CD14-positive monocyte (primary cell): Measurements from ENCODE around the gene PLD6. TPM values are rescaled to one million over a fixed set of nuclear protein-coding genes. Genes with fewer than 3 reads are reported as not detected.

ENCODE experiments used
- DNase-seq, 3 donors: peaks; one replicate each; pipeline ENCODE4 v3.0.0-alpha.2; 2011 to 2022
- H2AFZ ChIP-seq: 2 replicates; pipeline ENCODE4 v1.6.0; 2012; ENCODE audit warnings: mild to moderate bottlenecking, low read depth, low read length, inconsistent platforms; ENCODE audit not compliant: insufficient read depth, poor library complexity, severe bottlenecking
- H3K27ac ChIP-seq, 2 donors: 1 replicate in 1 of 2; 2 replicates in 1 of 2; pipeline ENCODE4 v1.5.1; 2012 to 2013; ENCODE audit warnings: low read length in 2 of 2, control low read depth in 1 of 2, inconsistent platforms in 1 of 2, low read depth in 1 of 2, mild to moderate bottlenecking in 1 of 2
- H3K27me3 ChIP-seq, 2 donors: one replicate each; pipeline versions ENCODE4 v1.6.0 to v1.6.1; 2011 to 2013; ENCODE audit warnings: low read length in 2 of 2; ENCODE audit not compliant: control insufficient read depth in 2 of 2, insufficient read depth in 2 of 2
- H3K36me3 ChIP-seq, 2 donors: replicated peaks in 1 of 2; 1 replicate in 1 of 2; 2 replicates in 1 of 2; pipeline versions ENCODE4 v1.5.1 to v1.6.1; 2012 to 2013; ENCODE audit warnings: low read length in 2 of 2, control low read depth in 1 of 2, inconsistent platforms in 1 of 2, mild to moderate bottlenecking in 1 of 2; ENCODE audit not compliant: insufficient read depth in 2 of 2, control insufficient read depth in 1 of 2
- H3K4me1 ChIP-seq, 2 donors: 1 replicate in 1 of 2; 2 replicates in 1 of 2; pipeline versions ENCODE4 v1.5.1 to v1.6.1; 2012 to 2013; ENCODE audit warnings: low read length in 2 of 2, control low read depth in 1 of 2, inconsistent platforms in 1 of 2, mild to moderate bottlenecking in 1 of 2, moderate library complexity in 1 of 2; ENCODE audit not compliant: insufficient read depth in 2 of 2, control insufficient read depth in 1 of 2
- H3K4me2 ChIP-seq: replicated peaks from 2 replicates; pipeline ENCODE3; 2012; ENCODE audit warnings: low read length, moderate library complexity, mild to moderate bottlenecking; ENCODE audit not compliant: poor library complexity, severe bottlenecking; ENCODE audit errors: extremely low read depth
- H3K4me3 ChIP-seq, 3 experiments: fragments of 200-600 bp in 1 of 3; sonication (generic) in 1 of 3; replicated peaks in 1 of 3; 1 replicate in 2 of 3; 2 replicates in 1 of 3; pipeline ENCODE4 v1.5.1; 2011 to 2013; ENCODE audit warnings: low read length in 3 of 3, mild to moderate bottlenecking in 3 of 3, control low read depth in 2 of 3, low read depth in 2 of 3, inconsistent platforms in 1 of 3, moderate library complexity in 1 of 3
- H3K79me2 ChIP-seq: 2 replicates; pipeline ENCODE4 v1.6.0; 2012; ENCODE audit warnings: mild to moderate bottlenecking, control low read depth, inconsistent platforms, low read length, moderate library complexity; ENCODE audit not compliant: insufficient read depth
- H3K9ac ChIP-seq: 2 replicates; pipeline ENCODE4 v1.6.0; 2017; ENCODE audit warnings: low read length, mild to moderate bottlenecking; ENCODE audit not compliant: insufficient read depth, poor library complexity, severe bottlenecking
- H3K9me3 ChIP-seq, 2 donors: replicated peaks in 1 of 2; 1 replicate in 1 of 2; 2 replicates in 1 of 2; pipeline versions ENCODE4 v1.5.1 to v1.6.1; 2012 to 2013; ENCODE audit warnings: low read length in 2 of 2, control low read depth in 1 of 2; ENCODE audit not compliant: control insufficient read depth in 1 of 2, insufficient read depth in 1 of 2
- H4K20me1 ChIP-seq: 2 replicates; pipeline ENCODE4 v1.6.0; 2012; ENCODE audit warnings: mild to moderate bottlenecking, low read length, control low read depth, moderate library complexity; ENCODE audit not compliant: insufficient read depth
- H3K27ac Mint-ChIP-seq, 7 donors: one replicate each; pipeline ENCODE4 v1.8.0; 2020; ENCODE audit warnings: mild to moderate bottlenecking in 7 of 7, mixed read lengths in 7 of 7, moderate library complexity in 6 of 7, inconsistent platforms in 2 of 7
- H3K27me3 Mint-ChIP-seq, 3 donors: one replicate each; pipeline ENCODE4 v1.8.0; 2021 to 2022; ENCODE audit warnings: low read depth in 3 of 3, mild to moderate bottlenecking in 3 of 3, mixed read lengths in 3 of 3, moderate library complexity in 3 of 3, inconsistent platforms in 1 of 3
- H3K36me3 Mint-ChIP-seq, 2 donors: one replicate each; pipeline ENCODE4 v1.8.0; 2020; ENCODE audit warnings: mixed read lengths in 2 of 2, inconsistent platforms in 1 of 2, mild to moderate bottlenecking in 1 of 2
- H3K4me1 Mint-ChIP-seq: one replicate; pipeline ENCODE4 v1.8.0; 2020; ENCODE audit warnings: mild to moderate bottlenecking, mixed read lengths
- H3K4me3 Mint-ChIP-seq, 2 donors: one replicate each; pipeline ENCODE4 v1.8.0; 2020; ENCODE audit warnings: mild to moderate bottlenecking in 2 of 2, mixed read lengths in 2 of 2, moderate library complexity in 1 of 2
- H3K9me3 Mint-ChIP-seq, 7 donors: one replicate each; pipeline ENCODE4 v1.8.0; 2020 to 2022; ENCODE audit warnings: mixed read lengths in 7 of 7, mild to moderate bottlenecking in 6 of 7, moderate library complexity in 6 of 7, inconsistent platforms in 2 of 7
- WGBS: methylation state at CpG from one replicate; pipeline ENCODE4 v1.1.5; 2013; ENCODE audit warnings: missing lambda C conversion rate; ENCODE audit not compliant: insufficient coverage; 5-methylcytosine and 5-hydroxymethylcytosine counted together
- intact Hi-C, 2 donors: fragments of 100-400 bp; cut with micrococcal nuclease; formaldehyde crosslinking; loops; one replicate each; pipeline versions ENCODE4 v1.15.0 to v1.15.1; 2023
- polyA plus RNA-seq, 3 donors: library from polyadenylated mRNA; depleted of rRNA in 1 of 3; unstranded in 2 of 3; stranded (reverse) in 1 of 3; fragments of 300-500 nt in 2 of 3; fragments of >200 nt in 1 of 3; fragmentation: Illumina TruSeq in 2 of 3; gene quantifications; 1 replicate in 2 of 3; 2 replicates in 1 of 3; pipeline ENCODE4 v1.2.3, GENCODE V29; 2012 to 2021
- TF ChIP-seq, protein P1 (sequence below): fragments of 200-600 bp; IDR thresholded peaks from one replicate; pipeline ENCODE4 v1.8.0; 2022; ENCODE audit warnings: antibody characterized with exemption, mild to moderate bottlenecking

Gene PLD6
- polyA plus RNA-seq, 3 donors = 0.16 to 0.76 (median 0.50) TPM

DNA sequence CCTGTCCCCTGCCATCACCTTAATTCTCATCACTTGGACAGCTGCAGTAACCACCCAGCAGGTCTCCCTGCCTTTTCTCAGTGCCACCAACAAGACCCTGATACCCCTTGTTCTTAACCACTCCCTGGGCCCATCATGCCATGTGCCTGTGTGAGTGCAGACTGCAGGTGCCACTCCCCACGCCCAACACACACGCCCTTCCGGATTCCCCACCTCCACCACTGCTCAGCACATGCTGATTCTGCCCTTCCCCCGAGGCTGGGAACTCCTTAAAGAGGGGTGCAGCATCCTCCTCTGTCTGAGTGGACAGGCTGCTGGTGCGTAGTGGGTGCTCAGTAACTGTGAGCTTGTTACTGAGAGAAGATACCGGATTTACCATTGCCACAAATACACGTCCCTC, 52.4 kb downstream of the PLD6 start:
- no peaks in the 10 kb centered on the region for H3K9me3 ChIP-seq
- H4K20me1 ChIP-seq = peaks cover 9% of the 10 kb centered on the region
- no peak for DNase-seq
- H3K4me3 ChIP-seq = no peak overlapping the region
- Mint-ChIP-seq H3K4me1 (peaks cover 45% of the 10 kb centered on the region), H3K27me3 (peaks cover 0 to 3% (median 0%) of the 10 kb centered on the region in 3 donors), H3K27ac (peak overlapping the region in 1 of 7 donors; percentile 54), H3K9me3 (peaks cover 0 to 3% (median 0%) of the 10 kb centered on the region in 7 donors), H3K36me3 (peaks cover 60 to 65% of the 10 kb centered on the region in 2 donors), H3K4me3 (no peak overlapping the region)
- H3K9ac ChIP-seq = no peak overlapping the region
- intact Hi-C loops = no loop called here
- H3K4me2 ChIP-seq = no peak overlapping the region
- peaks cover 40 to 58% of the 10 kb centered on the region in 2 donors for H3K36me3 ChIP-seq
- H3K79me2 ChIP-seq = no peaks in the 10 kb centered on the region
- H2AFZ ChIP-seq = no peak overlapping the region
- no peak overlapping the region for H3K27ac ChIP-seq
- 95% methylated on average over 3 of the region's 7 CpGs for WGBS
- TF ChIP-seq, protein P1, sequence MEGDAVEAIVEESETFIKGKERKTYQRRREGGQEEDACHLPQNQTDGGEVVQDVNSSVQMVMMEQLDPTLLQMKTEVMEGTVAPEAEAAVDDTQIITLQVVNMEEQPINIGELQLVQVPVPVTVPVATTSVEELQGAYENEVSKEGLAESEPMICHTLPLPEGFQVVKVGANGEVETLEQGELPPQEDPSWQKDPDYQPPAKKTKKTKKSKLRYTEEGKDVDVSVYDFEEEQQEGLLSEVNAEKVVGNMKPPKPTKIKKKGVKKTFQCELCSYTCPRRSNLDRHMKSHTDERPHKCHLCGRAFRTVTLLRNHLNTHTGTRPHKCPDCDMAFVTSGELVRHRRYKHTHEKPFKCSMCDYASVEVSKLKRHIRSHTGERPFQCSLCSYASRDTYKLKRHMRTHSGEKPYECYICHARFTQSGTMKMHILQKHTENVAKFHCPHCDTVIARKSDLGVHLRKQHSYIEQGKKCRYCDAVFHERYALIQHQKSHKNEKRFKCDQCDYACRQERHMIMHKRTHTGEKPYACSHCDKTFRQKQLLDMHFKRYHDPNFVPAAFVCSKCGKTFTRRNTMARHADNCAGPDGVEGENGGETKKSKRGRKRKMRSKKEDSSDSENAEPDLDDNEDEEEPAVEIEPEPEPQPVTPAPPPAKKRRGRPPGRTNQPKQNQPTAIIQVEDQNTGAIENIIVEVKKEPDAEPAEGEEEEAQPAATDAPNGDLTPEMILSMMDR = no peak
- H3K27me3 ChIP-seq = no peaks in the 10 kb centered on the region
- H3K4me1 ChIP-seq = peaks cover 42 to 43% of the 10 kb centered on the region in 2 donors

DNA sequence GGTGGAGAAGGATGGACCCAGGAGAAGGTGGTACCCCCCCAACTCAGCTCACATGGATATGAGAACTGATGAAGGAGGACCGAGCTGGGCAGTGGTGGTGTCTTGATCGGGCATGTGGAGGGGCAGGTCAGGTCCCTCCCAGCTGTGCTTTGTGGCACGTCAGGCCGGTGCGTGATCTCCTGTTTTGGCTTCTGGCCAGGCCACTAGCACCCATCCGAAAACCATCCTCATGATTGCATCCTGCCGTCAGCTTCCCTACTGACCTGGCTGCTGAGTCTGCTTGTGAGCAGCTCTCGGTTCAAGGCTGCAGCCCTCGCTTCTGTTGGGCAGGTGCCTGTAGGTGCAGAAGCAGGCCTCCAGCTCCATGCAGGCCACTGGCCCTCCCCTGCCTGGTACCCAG, 53.1 kb downstream of the PLD6 start:
- Mint-ChIP-seq H3K36me3 (peaks cover 55 to 60% of the 10 kb centered on the region in 2 donors), H3K27me3 (peaks cover 0 to 3% (median 0%) of the 10 kb centered on the region in 3 donors), H3K9me3 (peaks cover 0 to 3% (median 0%) of the 10 kb centered on the region in 7 donors), H3K27ac (peak overlapping the region in 2 of 7 donors; percentile 3 to 54), H3K4me3 (no peak overlapping the region), H3K4me1 (peaks cover 50% of the 10 kb centered on the region)
- no peak overlapping the region for H3K27ac ChIP-seq
- H3K9ac ChIP-seq = no peak overlapping the region
- DNase-seq = no peak
- intact Hi-C loops = no loop called here
- TF ChIP-seq, protein P1 = no peak
- H2AFZ ChIP-seq = no peak overlapping the region
- H3K27me3 ChIP-seq = no peaks in the 10 kb centered on the region
- H3K36me3 ChIP-seq = peaks cover 36 to 52% of the 10 kb centered on the region in 2 donors
- H3K4me1 ChIP-seq = peaks cover 45 to 47% of the 10 kb centered on the region in 2 donors
- no peak overlapping the region for H3K4me3 ChIP-seq
- H3K79me2 ChIP-seq = no peaks in the 10 kb centered on the region
- WGBS = 68% methylated on average over 7 of the region's 9 CpGs
- H3K4me2 ChIP-seq = no peak overlapping the region
- no peaks in the 10 kb centered on the region for H3K9me3 ChIP-seq
- H4K20me1 ChIP-seq = peaks cover 9% of the 10 kb centered on the region
